GM12872 (cell line): ENCODE data around the gene FREM2.

Experiments used
- TF ChIP-seq, protein P1 (sequence below): IDR thresholded peaks from 3 replicates; pipeline ENCODE4 v1.5.1; 2011; ENCODE audit warnings: low read depth, mild to moderate bottlenecking, low read length, moderate library complexity; ENCODE audit not compliant: insufficient read depth

FREM2 gene

DNA sequence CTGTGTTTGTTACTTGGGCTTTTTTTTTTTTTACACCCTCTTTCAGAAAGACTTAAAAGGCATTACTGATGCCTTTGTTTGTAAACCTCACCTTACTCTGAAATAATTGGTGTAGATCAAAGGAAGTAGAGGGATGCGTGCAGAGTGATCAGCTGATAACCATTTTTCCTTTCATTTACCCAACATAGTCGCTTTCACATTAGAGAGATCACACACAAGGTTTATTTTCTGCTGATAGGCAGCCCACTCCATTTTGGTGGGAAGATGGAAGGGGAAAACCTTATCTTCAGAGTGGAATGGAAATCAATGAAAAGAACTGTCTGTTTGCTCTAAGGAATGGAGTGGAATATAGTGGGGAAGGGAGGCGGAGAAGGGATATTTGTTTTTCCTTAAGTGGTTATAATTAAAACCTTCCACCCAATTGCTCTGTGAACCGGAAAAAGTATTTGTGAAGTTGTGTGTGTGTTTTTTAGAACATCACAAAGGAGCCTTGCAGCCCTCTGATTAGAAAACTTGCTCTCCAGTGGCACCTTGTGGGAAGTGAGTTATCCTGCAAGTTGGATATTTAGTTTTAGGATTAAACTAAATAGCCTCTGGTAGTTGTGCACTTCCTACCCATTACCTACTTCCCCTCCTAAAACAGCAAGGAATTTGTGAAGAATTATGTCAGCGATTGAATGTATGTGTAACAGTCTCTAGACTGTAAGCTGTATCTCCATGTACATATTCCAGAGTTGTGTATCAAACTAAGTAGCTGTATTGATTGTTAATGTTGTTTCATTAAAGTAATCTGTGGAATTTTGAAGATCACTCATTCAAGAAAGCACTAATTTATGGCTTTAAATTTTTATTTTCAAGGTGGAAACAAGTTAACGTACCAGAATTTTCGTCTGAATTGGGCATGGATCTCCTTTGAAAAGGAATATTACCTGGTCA lies 76.8 kb downstream of the FREM2 start:
- TF ChIP-seq, protein P1, sequence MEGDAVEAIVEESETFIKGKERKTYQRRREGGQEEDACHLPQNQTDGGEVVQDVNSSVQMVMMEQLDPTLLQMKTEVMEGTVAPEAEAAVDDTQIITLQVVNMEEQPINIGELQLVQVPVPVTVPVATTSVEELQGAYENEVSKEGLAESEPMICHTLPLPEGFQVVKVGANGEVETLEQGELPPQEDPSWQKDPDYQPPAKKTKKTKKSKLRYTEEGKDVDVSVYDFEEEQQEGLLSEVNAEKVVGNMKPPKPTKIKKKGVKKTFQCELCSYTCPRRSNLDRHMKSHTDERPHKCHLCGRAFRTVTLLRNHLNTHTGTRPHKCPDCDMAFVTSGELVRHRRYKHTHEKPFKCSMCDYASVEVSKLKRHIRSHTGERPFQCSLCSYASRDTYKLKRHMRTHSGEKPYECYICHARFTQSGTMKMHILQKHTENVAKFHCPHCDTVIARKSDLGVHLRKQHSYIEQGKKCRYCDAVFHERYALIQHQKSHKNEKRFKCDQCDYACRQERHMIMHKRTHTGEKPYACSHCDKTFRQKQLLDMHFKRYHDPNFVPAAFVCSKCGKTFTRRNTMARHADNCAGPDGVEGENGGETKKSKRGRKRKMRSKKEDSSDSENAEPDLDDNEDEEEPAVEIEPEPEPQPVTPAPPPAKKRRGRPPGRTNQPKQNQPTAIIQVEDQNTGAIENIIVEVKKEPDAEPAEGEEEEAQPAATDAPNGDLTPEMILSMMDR, result peak; percentile 49

DNA sequence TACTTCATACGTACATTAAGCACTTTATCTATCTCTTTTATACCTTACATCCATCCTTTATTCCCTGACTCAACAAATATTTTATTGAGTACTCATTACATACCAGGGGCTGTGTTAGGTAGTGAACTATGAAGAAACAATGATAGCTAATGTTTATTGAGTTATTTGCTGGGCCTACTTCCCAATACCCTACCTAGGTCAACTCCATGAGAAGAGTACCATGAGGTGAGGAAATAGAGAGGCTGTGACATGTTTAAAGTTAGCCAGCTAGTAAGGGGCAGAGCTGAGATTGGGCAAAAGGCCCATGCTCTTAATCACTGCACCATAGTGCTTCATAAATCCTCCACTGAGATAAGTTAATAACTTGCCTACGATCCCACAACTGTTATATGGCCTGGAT lies 79.9 kb downstream of the FREM2 start:
- TF ChIP-seq, protein P1, result no peak

DNA sequence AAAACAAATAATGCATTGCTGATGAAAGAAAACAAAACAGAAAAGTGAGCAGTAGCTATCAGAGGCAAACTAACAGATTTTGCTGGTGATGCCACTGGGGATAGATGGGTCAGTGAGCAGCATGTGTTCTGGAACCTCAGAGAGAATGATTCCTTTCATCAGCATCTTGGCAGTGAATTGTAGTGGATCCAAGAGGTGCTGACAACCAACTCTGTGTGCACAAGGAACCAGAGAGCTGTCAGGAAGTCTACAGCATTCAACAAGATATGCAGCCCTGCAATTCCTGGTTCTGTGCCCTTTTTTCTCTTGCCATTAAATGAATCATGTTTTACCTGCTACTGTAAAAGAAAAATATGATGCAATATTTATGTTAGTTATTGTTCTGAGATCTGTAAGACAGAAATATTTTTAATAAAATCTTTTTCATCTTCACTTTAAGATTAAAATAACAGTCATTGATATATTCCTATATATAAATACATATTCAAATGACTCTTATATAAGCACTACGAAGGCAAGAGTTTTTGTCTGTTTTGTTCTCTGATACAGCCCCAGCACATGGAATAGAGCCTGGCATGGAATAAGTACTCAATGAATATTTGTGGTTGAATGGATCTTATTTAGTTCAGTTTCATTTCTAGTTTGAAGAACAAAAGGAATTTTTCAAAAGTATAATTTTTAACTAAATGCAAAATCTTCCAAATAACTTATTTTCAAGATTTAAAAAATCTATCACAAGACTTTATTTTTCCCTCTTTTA lies 80.8 kb downstream of the FREM2 start:
- TF ChIP-seq, protein P1, result no peak

DNA sequence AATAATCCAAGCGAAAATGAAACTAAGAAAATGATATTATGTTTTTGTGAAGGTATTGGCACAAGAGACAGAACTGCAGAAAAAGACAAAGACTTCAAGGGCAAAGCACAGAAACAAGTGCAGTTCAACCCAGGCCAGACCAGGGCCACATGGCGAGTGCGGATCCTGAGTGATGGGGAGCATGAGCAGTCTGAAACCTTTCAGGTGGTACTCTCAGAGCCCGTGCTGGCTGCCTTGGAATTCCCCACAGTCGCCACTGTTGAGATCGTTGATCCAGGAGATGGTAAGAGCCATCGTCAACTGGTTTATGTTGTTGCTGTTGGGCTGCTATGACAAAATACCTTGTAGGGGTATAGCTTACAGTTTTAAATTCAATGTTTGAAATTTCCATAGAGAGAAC lies 82.6 kb downstream of the FREM2 start:
- TF ChIP-seq, protein P1, result no peak

DNA sequence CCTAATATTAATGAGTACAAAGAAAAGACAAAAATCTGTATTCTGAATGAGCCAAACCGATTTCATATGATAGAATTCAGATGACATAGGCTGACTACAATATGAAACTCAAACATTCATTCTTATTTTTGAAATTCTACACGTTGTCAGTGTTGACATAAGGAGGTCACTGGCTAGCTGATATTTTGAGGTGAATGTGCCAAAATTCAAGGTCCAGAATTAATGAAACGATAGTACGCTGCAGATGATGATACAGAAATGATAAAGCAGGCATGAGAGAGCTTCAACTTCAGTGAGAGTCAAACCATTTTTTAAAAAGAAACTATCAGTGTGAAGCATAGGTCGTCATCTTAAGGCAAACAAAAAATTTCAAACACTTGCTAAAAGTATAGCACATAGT lies 88.2 kb downstream of the FREM2 start:
- TF ChIP-seq, protein P1, result no peak

DNA sequence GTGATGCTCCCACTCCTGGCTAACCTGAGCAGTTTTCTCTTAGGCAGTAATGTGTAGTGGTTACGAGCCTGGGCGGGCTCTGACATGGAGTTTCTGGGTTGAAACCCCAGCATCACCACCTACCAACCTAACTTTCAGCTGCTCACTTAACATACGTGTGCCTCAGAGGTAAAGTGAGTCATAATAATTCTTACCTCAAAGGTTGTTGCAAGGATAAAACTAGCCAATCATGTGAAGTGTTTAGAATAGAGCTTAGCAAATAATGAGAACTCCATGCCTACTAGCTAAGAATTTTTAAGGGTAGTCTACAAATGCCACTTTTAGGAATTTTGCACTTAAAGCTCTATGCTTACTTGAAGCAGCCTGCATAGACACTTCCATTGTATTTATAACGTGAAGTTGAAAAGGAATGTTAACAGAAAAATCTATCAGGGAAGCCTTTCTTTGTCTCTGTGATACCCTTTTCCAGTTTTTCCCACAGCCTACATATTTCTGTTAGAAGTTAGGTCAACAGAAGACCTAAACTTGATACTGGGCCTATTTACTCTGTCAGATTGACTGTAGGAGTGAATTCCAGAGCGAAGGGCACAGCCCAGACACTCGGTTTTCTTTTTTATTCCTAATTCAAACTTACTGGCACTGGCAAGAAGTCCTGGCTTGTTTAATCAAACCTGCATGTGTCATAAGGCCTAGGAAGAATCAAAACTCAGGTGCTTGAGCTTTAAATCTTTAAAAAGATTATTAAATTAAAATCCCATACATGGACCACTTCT lies 90.7 kb downstream of the FREM2 start:
- TF ChIP-seq, protein P1, result no peak

DNA sequence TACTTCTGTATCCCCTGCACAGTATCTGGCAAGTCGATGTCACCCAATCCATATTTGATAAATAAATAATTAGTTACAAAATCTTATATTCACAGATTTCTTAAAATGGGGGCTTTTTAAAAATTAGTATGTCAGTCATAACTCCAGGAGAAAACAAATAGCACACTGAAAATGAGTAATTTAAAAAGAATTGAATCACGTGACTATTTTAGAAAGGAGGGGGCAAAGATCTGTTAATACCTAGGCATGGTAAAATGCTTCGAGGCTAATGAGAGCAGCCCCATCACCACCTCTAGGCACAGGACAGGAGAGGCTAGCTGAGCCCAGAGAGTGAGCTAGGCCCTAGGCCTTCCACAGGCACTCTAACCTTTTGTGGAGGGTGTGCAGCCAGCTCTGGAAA lies 94.7 kb downstream of the FREM2 start:
- TF ChIP-seq, protein P1, result no peak
